Sigmoid colon (tissue), 3 donors: ENCODE data around the gene MOK.
A peak's percentile ranks its signal among the peaks of the same experiment; 100 is the strongest.

Experiments
- POLR2A ChIP-seq, 2 donors: fragments of 450-650 bp; IDR thresholded peaks; one replicate each; pipeline ENCODE4 v1.6.1; 2016; ENCODE audit warnings: antibody characterized with exemption in 2 of 2, mild to moderate bottlenecking in 2 of 2, moderate library complexity in 2 of 2
- TF ChIP-seq, protein P1 (sequence below), 4 experiments: fragments of 450-650 bp in 3 of 4; fragments of 200-600 bp in 1 of 4; IDR thresholded peaks; one replicate each; pipeline ENCODE4 v1.5.1; 2016 to 2019; ENCODE audit warnings: antibody characterized with exemption in 4 of 4, mild to moderate bottlenecking in 3 of 4, moderate library complexity in 2 of 4

DNA sequence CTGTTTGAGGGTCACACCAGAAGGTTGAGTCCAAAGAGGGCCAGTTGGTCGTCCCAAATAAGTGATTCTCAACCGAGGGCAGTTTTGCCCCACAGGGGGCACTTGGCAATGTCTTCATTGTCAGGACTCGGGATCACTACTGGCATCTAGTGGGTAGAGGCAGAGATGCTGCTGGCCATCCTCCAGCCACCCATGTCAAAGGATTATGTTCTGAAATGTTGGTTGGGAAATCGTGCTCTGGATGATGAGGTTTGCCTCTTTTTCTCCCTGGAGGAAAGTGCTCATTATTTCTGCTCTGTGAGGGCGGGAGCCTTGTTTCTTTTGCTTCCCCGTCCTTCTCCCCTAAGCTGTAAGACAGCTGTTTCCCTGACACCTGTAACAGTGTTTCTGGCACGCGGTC, 18.1 kb upstream of the MOK start:
- TF ChIP-seq, protein P1, sequence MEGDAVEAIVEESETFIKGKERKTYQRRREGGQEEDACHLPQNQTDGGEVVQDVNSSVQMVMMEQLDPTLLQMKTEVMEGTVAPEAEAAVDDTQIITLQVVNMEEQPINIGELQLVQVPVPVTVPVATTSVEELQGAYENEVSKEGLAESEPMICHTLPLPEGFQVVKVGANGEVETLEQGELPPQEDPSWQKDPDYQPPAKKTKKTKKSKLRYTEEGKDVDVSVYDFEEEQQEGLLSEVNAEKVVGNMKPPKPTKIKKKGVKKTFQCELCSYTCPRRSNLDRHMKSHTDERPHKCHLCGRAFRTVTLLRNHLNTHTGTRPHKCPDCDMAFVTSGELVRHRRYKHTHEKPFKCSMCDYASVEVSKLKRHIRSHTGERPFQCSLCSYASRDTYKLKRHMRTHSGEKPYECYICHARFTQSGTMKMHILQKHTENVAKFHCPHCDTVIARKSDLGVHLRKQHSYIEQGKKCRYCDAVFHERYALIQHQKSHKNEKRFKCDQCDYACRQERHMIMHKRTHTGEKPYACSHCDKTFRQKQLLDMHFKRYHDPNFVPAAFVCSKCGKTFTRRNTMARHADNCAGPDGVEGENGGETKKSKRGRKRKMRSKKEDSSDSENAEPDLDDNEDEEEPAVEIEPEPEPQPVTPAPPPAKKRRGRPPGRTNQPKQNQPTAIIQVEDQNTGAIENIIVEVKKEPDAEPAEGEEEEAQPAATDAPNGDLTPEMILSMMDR (IDR thresholded peaks at IDR 0.05) = peak in 2 of 4 experiments; percentile 11 to 35
- TF ChIP-seq POLR2A (IDR thresholded peaks at IDR 0.05) = no peak
